HFF-Myc (cell line): Measurements from ENCODE around the gene CASP2.

Source experiments
- DNase-seq: peaks from one replicate; pipeline ENCODE4 v3.0.0-alpha.2; 2011; ENCODE audit warnings: low read depth; ENCODE audit errors: extremely low read depth
- H3K4me3 ChIP-seq: replicated peaks from 2 replicates; pipeline ENCODE4 v1.5.1; 2011; ENCODE audit warnings: low read depth, mild to moderate bottlenecking, control low read depth, low read length
- TF ChIP-seq, protein P1 (sequence below): IDR thresholded peaks from 2 replicates; pipeline ENCODE4 v1.5.1; 2012; ENCODE audit warnings: mild to moderate bottlenecking, low read depth, low read length, control low read depth; ENCODE audit errors: missing control alignments

CASP2 gene

DNA sequence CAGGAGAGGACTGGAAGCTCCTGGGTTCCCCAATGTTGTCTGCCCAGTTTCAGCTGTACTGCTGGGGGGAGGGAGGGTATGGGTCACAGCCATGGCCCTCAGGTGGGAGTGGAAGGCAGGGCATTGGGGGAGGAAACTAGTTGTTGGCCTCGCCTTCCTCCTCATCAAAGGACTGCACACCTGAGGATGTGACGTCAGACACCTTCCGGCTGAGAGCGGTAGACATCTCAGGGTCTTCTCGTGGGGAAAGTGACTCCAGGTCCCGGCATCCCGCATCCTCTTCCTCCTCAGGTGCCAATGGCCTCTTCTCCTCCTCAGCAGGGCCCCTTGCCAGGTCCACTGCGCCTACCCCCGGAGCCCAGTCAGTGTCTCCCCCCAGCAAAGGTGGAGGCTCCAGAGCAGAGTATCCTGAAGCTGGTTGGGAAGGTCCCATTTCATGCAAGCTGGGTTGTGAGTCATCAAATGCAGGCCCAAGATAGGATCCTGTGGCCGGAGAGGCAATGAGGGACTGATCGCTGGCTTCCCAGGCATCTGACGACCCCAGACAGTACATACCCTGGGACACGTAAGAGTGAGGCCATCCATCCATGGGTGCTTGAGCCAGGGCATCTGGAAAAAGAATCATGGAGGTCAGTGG, 68.4 kb downstream of the CASP2 start:
- DNase-seq = no peak
- TF ChIP-seq, protein P1, sequence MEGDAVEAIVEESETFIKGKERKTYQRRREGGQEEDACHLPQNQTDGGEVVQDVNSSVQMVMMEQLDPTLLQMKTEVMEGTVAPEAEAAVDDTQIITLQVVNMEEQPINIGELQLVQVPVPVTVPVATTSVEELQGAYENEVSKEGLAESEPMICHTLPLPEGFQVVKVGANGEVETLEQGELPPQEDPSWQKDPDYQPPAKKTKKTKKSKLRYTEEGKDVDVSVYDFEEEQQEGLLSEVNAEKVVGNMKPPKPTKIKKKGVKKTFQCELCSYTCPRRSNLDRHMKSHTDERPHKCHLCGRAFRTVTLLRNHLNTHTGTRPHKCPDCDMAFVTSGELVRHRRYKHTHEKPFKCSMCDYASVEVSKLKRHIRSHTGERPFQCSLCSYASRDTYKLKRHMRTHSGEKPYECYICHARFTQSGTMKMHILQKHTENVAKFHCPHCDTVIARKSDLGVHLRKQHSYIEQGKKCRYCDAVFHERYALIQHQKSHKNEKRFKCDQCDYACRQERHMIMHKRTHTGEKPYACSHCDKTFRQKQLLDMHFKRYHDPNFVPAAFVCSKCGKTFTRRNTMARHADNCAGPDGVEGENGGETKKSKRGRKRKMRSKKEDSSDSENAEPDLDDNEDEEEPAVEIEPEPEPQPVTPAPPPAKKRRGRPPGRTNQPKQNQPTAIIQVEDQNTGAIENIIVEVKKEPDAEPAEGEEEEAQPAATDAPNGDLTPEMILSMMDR = no peak
- H3K4me3 ChIP-seq = no peak overlapping the region
